KBM-7 (cell line): ENCODE data around the gene FPGS.
"Not testable (repeated sequence)": the region's sequence is repeated elsewhere in the genome, so short reads cannot be mapped to it uniquely, and the experiment has no call there.

ENCODE experiments used
- DNase-seq: peaks from one replicate; pipeline ENCODE4 v3.0.0-alpha.2; 2015
- in situ Hi-C: fragments of 300-500 bp; cut with MboI; formaldehyde crosslinking; loops from 2 replicates; pipeline ENCODE4 v1.14.3; 2020; ENCODE audit warnings: low sequenced_read_pairs, low pct_unique_long_range_greater_than_20kb, mixed read lengths

The FPGS gene

DNA sequence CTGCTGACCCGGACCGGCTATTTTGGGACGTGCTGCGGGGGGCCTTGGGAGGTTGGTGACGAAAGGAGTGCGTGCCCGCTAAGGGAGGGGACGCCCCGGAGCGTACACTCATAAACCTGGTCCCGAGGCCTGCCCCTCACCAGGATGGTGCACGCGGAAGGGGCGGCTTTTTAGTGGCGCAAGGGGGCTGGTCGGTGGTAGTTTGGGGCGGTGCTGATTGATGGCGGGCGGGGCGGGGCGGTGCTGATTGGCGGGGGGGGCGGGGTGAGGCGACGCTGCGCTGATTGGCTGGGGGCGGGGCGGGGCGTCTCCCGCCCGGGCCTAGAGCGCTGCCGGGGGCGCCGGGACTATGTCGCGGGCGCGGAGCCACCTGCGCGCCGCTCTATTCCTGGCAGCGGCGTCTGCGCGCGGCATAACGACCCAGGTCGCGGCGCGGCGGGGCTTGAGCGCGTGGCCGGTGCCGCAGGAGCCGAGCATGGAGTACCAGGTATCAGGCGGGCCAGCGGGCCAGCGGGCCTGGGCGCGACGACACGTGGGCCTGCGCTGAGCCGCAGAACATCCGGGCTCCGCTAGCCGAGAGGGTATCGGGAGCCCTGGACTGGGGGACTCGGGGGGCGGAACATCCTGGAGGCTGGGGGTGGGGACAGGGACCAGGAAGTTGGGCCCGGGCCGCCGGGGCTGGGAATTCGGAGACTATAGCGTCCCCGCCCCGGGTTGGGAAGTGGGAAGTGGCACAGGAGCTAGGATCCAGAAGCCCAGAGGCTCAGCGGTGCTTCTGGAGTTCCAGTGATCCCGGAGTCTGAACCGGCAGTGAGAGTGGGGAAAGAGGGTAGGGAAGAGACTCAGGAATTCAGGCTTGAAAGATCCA, at the start of gene FPGS:
TSS of gene FPGS (plus strand) at position 307 of the 868 bp plus-strand sequence. CDS start at position 350, 43 bp downstream.
- peak; percentile 84 for DNase-seq
- in situ Hi-C loops: no loop called here

DNA sequence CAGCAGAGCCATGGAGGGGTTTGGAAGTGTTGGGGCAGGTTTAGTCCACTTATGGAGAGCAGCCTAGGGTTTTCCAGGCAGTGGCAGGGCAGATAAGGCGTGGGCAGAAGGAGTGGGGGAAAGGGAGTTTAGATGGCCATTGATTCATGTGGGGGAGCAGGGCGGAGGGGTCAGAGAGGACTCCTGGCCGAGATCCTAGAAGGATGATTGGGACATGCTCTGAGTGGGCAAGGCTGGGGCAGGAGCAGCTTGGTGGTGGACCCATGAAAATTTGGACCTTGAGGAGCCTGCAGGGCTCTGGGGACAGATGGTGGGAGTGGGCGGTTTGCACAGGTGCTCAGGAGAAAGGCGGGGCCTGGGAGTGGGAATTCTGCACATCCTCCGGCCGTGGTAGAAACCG, 49.5 kb upstream of the FPGS start:
- in situ Hi-C loops: no loop called here
- no peak for DNase-seq

GRCh38 chr9:127753622-127754021, 49.1 kb upstream of the FPGS start:
- DNase-seq: no peak
- in situ Hi-C loops: no loop called here

- DNase-seq: no peak
- in situ Hi-C loops: no loop called here
Observed at GRCh38 chr9:127754099-127755060, 48.3 kb upstream of the FPGS start.

- DNase-seq: no peak
- in situ Hi-C loops: no loop called here
Observed at GRCh38 chr9:127755061-127756060, 47.3 kb upstream of the FPGS start.

GRCh38 chr9:127756233-127756632, 46.4 kb upstream of the FPGS start:
- in situ Hi-C loops: no loop called here
- no peak for DNase-seq

GRCh38 chr9:127756776-127757175, 45.9 kb upstream of the FPGS start:
- in situ Hi-C loops, DNase-seq: not testable (repeated sequence)

DNA sequence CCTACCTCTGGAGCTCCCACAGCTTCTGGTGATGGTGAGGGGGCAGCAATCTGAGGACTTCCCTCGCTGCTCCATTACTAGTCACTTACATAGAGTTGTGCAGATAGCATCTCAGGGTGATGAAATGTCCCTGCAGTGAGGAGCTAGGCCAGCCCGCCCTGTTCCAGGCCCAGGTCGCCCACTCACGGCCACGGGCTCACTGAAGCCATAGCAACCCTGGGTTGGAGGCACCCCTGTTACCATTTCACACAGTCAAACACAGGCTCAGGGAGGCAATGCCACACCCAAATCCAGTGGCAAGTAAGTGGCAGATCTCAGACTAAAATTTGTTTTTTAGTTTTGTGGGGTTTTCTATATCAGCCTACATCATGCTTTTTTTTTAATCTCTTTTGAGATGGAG, 43.8 kb upstream of the FPGS start:
- in situ Hi-C loops: no loop called here
- no peak for DNase-seq

DNA sequence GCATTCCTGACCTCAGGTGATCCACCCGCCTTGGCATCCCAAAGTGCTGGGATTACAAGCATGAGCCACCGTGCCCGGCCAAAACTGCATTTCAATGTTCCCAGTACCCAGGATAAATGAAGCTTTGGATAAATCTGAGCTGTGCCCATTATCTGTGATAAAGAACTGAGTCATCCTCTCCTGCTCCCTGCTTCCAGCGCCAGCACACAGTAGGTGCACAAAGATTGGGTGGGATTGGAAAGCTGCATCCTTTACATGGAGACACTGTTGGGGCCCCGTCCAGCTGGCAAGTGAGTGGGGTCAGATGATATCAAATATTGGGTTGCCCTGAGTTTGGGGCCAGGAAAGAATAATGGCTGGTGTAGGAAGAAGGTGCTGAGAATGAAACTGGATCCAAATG, 41.6 kb upstream of the FPGS start:
- in situ Hi-C loops: no loop called here
- no peak for DNase-seq

DNA sequence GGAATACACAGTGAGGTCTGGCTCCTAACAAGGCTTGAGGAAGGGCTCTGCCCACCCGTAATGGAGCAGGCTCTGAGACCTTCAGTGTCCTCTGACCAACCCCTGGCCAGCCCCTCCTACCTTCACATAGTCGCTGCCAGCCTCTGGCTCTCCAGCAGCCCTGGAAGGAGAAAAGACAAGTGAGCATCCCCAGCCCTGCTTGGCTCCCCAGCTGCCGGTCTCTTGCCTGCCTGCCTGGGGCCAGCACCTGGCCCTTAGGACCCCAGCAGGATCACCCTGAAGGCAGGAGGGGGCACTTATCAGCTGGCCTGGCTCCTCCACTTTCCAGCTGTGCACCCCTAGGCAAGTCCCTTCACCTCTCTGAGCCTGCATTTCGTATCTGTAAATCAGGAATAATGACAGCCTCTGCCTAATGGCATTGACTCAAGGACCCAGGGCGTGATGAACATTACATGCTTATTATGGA, 41.2 kb upstream of the FPGS start:
- in situ Hi-C loops: no loop called here
- DNase-seq: no peak

GRCh38 chr9:127762111-127762676, 40.5 kb upstream of the FPGS start:
- in situ Hi-C loops: no loop called here
- DNase-seq: peak; percentile 60

DNA sequence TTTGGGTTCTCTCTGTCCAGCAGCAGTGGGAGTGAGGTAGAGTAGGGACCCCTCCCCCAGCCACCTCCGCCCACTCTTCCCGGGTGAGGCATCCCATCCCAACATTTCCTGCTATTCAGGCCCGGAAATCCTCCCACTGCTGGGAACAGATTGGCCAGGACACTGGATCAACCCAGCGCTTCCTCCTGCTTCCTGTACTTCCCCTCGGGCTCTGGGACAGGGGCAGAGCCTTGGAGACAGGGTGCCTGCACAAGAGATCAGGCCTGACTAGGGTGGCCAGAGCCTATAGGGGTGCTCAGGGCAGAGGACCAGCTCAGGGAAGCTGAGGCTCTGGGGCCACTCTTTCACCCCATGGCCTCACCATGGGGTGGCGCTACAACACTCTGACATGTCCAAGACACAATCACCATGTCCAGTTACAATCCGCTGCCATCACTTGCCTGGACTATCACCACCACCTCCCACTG, 38.7 kb upstream of the FPGS start:
- in situ Hi-C loops: no loop called here
- DNase-seq: peak; percentile 62

DNA sequence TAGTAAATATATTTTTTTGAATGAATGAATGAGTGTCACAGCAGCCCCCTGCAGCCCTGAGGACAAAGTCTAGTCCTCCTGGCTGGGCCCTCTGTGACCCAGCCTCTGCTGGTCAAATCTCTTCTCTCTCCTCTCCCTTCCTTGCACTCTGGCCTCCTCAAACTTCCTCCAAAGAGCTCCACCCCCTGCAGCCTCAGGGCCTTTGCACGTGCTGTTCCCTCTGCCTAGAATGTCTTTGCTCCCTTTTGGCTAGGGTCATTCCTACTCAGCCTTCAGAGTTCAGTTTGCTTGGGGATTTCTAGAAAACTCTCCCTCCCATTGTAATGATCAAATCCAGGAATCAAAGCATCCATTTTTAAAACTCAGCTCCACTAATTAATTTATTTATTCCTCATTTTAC, 37.3 kb upstream of the FPGS start:
- in situ Hi-C loops: no loop called here
- DNase-seq: no peak

- no peak for DNase-seq
Observed at GRCh38 chr9:127767410-127767809, 35.3 kb upstream of the FPGS start.

GRCh38 chr9:127767909-127768331, 34.8 kb upstream of the FPGS start:
- no peak for DNase-seq
- in situ Hi-C loops: no loop called here

More at GRCh38 chr9:127767410-127767809, 35.3 kb upstream of the FPGS start:
- in situ Hi-C loops: no loop called here

DNA sequence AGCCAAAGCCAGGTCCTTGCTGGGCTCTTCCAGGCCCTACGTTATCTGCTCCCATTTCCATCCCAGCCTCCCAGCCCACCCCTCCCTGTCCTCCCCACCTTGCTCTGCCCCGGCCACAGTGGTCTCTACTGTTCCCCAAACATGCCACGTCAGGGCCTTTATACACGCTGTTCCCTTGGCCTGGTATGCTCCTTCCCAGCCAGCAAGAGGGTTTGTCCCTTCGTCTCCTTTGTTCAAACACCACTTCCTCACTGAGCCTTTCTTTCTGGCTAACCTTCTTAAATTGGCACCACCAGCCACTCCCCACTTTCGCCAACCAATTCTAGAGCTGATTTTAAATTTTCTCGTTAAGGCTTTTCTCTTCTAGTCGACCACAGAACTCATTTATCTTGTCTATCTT, 34.0 kb upstream of the FPGS start:
- in situ Hi-C loops: no loop called here
- no peak for DNase-seq

DNA sequence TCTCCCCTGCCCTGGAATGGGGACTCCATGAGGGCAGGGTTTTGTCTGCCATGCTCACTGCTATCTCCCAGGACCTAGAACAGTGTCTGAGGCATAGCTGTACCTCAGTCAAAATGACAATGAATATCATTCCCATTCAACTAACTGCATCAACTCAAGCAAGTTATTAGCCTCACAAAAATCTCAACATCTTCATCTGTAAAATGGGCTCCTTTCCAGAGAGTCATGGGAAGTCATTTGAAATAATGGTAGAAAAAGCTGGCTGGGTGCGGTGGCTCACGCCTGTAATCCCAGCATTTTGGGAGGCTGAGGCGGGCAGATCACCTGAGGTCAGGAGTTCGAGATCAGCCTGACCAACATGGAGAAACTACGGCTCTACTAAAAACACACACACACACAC, 33.6 kb upstream of the FPGS start:
- no peak for DNase-seq
- in situ Hi-C loops: no loop called here

GRCh38 chr9:127769929-127770582, 32.6 kb upstream of the FPGS start:
- in situ Hi-C loops: no loop called here

More at GRCh38 chr9:127769929-127770582, 32.6 kb upstream of the FPGS start:
- DNase-seq: peak; percentile 80
